CMK (cell line): ENCODE data around the gene SKP1.
"Not testable (repeated sequence)": the region's sequence is repeated elsewhere in the genome, so short reads cannot be mapped to it uniquely, and the experiment has no call there.

Experiments
- DNase-seq: peaks from one replicate; pipeline ENCODE4 v3.0.0-alpha.2; 2010; ENCODE audit warnings: low read depth

SKP1 gene

GRCh38 chr5:134176511-134177368, at the start of gene SKP1:
SKP1 (minus strand) TSS chr5:134176950; CDS start chr5:134174022, 2,928 bp downstream.
- DNase-seq, result peak; percentile 59

GRCh38 chr5:134225780-134226440, 49.2 kb upstream of the SKP1 start, which contains the start of gene PPP2CA:
PPP2CA (minus strand) TSS chr5:134226073; CDS start chr5:134225861, 212 bp downstream.
- peak; percentile 91 for DNase-seq

- DNase-seq, result no peak
Measured at GRCh38 chr5:134224888-134225779, 48.4 kb upstream of the SKP1 start.

- DNase-seq, result no peak
Measured at GRCh38 chr5:134223406-134224248, 46.9 kb upstream of the SKP1 start.

GRCh38 chr5:134221690-134222089, 44.9 kb upstream of the SKP1 start:
- not testable (repeated sequence) for DNase-seq

- DNase-seq, result no peak
Measured at GRCh38 chr5:134215757-134216156, 39.0 kb upstream of the SKP1 start.

- not testable (repeated sequence) for DNase-seq
Measured at GRCh38 chr5:134211263-134212031, 34.7 kb upstream of the SKP1 start.

GRCh38 chr5:134209477-134210245, 32.9 kb upstream of the SKP1 start:
- DNase-seq, result no peak

- DNase-seq, result no peak
Measured at GRCh38 chr5:134207696-134208095, 30.9 kb upstream of the SKP1 start.

- DNase-seq, result no peak
Measured at GRCh38 chr5:134206627-134207160, 29.9 kb upstream of the SKP1 start.

GRCh38 chr5:134204575-134204974, 27.8 kb upstream of the SKP1 start:
- no peak for DNase-seq

GRCh38 chr5:134203630-134204029, 26.9 kb upstream of the SKP1 start:
- no peak for DNase-seq

- DNase-seq, result no peak
Measured at GRCh38 chr5:134195666-134196065, 18.9 kb upstream of the SKP1 start.

- no peak for DNase-seq
Measured at GRCh38 chr5:134189031-134189430, 12.3 kb upstream of the SKP1 start.

- no peak for DNase-seq
Measured at GRCh38 chr5:134188092-134188491, 11.3 kb upstream of the SKP1 start.

GRCh38 chr5:134184155-134185135, 7.7 kb upstream of the SKP1 start:
- peak; percentile 47 for DNase-seq

GRCh38 chr5:134183481-134183880, 6.7 kb upstream of the SKP1 start:
- no peak for DNase-seq

GRCh38 chr5:134178096-134178419, 1.3 kb upstream of the SKP1 start:
- no peak for DNase-seq
